NCI-H82 treated with DMSO at 0.1 percent for 48 hours (cell line): ENCODE data around the gene AGAP1.
"Not testable (repeated sequence)": the region's sequence is repeated elsewhere in the genome, so short reads cannot be mapped to it uniquely, and the experiment has no call there.

Source experiments
- DNase-seq: peaks from one replicate; lab custom pipeline; 2025; ENCODE audit not compliant: unreplicated experiment; lab: John Stamatoyannopoulos, UW

Gene AGAP1

DNA sequence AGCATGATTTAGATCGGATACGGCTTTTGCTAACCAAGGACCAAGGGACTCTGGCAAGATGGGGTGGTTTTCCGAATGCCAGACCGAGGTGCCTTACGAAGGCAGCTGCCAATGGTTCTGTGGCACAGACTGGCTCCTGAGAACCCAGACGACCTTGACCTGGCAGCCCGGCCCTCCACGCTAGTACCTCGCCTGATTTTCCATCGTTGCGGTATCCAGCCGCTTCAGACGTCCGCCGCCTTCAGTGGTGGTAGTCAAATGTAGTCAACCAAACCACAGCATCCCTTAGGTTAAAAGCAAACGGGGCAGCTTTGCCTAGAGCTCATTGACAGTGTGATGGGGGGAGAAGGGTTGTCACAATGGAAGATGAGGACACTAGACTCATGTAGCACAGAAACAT is 631.7 kb downstream of the AGAP1 start:
- DNase-seq, result no peak

DNA sequence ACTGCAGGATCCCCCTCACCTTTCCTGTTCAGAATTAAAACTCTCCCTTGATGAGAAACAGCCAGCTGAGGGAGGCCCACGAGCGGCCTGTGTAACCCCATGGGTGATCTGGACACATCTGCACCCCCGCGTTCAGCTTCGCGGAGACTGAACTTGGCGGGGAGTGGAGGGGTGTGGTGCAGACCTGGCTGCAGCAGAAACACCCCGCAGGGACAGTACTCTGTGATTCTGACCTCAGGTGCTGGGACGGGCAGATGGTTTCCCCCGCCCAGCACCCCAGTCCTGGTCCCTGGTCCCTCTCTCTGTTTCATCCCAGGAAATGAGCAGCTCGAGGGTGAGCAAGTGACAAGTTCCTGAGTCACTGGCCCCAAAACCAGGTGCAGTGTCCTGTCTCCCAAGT is 633.2 kb downstream of the AGAP1 start:
- no peak for DNase-seq

DNA sequence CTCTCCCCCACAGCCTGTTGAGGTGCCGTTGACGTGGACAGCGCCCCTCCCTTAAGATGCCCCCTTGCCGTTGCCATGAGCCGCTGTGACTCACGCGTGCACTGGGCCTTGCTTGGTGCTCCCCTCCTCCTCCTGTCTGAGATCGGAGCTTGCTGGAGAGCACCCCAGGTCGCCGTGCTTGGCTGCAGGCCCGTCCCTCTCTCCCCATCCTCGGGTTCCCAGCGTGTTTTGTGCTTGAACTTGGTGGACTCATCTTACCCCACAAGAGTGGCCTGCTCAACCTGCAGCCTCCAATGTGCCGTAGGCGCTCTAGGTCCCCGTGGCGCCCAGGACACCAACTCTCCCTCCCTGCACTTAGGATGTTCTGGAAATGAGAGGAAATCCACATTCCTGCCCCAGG is 634.5 kb downstream of the AGAP1 start:
- DNase-seq, result no peak

DNA sequence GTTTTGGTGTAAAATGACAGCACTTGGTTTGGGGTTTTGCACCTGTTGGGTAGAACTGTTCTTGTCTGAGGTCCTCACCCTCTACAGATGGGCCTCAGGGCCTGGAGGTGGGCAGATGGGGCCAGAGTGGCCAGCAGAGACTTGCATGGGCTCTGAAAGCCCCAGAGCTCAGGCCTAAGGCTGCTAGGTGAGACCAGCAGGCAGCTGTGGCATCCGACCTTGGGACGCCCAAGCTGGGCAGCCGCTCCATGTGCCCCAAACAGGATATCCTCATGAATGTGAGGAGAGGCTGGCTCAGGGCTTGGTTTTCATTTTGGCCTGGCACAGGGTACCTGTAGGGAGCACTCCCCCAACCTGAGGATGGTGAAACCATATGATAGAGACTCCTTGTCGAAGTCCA is 636.1 kb downstream of the AGAP1 start:
- no peak for DNase-seq

DNA sequence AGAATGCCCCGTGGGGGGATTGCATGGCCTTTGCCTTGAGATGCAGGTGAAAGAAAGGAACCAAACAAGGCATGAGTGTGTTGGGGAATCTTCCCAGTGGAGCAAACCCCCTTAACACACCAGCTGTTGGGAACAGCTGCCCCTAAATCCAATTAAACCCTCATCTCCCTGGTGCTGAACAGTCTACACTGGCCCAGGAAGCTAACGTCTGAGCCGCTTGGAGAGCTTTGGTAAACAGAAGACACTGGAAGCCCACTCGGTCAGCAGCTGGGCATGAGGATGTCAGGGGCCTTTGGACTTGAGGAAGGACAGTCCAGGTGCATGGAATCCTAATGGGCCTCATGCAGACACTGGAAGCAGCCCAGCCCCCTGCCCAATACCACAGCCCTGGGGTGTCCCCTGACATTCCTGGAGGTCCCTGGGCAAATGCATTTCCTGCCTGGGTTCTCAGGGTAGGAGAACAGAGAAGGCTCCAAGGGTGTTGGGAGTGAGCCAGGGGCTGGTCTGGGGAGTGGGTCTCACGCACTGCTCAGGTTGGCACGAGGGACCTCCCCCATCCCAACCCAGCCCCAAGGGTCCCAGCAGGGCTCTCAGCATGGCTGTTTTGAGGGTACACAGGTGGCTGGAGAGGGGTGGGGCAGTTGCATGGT is 636.6 kb downstream of the AGAP1 start:
- peak; percentile 22 for DNase-seq

DNA sequence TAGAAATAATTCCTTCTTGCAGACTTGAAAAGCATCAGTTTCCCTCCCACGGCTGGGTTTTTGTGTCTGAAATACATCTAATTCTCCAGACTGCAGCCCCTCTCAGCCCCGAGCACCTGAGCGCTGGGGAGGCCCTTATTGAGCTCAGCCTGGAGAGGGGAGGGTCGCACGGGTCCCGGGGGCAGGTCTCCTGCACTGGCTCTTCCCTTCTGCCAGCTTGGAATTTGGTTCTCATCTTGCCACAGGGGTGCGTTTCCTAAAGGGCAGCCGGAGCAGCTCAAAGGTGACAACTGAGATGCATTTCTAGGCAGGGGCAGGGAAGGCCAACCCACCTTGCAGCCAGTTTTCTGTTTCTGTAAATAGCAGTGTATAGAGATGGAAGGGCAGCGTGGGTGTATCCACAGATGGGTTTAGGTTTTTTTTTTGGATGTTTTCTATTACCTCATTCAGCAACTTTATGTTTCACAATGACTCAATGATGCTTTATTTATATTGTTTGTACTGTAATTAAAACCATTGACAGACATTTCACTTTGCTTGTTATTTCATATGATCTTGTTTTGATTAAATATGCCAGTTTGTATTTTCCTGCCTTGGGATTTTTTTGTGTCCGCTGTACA is 637.3 kb downstream of the AGAP1 start:
- DNase-seq, result no peak

DNA sequence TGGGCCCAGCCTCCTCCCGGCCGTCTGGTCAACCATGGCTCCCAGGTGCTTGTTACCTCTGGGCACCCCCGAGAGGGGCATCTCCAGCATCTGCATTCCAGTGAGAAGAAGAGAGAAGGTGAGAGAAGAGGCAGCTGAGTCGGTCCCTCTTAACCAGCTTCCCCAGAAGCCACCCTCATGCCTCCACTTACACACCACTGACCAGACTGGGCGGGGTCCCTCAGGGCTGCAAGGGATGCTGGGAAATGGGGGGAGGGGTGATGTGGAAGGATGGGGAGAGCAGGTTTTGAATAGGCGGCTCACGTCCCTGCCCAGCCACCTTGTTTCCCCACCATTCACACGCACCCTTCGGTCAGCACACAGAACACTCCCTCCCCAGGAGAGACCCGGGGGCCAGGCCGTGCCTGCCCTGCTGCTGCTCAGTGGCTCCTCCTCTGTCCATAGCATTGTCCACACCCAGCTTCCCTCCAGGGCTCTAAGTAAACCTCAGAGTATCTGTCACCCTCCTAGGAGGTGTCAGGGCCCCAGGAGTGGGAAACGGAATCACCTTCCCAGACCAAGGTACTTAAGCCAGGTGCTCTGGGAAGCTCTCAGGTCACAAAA is 639.7 kb downstream of the AGAP1 start:
- DNase-seq, result no peak

DNA sequence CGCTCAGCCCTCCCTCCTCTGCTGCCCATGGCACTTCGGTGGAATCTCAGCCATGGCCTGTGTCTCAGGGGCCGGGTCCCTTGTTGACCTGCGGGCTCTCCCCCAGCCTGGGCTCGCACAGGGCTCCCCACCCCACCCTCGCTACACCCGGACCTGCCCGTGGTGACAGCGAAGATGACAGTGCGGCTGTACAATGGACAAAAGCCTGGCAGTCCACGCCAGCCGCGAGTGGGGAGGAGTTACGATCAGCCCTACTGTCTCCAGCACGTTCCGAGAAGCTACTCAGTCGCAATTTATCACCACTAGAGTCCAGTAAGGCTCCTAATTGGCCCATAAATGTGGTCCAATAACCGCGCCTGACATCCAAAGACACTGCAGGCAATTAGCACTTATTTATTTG is 642.7 kb downstream of the AGAP1 start:
- DNase-seq, result no peak

DNA sequence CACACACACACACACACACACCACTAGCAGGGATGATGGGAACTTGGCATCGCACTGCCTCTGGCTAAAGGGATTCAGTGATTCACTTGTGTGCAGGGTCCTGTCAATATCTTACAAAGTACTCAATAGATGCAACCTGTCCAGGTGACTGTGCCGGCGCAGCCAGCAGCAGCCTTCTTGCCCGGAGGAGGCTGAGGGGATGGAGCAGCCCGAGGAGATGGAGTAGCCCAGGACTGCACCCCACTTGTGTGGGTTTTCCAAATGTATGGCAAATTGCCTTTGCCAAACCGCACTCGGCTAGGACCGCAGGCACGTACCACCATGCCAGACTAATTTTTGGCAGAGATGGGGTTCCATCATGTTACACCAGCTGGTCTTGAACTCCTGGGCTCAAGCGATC is 643.2 kb downstream of the AGAP1 start:
- no peak for DNase-seq

DNA sequence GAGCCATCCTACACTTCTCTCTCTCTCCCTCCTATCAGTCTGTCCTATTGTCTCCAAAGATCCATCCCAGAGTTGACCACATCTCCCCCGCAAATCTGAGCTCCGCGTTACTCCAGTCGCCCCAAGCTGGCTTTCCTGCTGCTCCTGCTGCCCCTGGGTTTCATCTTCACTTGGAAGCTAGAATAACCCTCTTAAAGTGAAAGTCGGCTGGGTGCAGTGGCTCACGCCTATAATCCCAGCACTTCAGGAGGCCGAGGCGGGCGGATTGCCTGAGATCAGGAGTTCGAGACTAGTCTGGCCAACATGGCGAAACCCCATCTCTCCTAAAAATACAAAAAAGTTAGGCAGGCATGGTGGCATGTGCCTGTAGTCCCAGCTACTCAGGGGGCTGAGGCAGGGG is 647.8 kb downstream of the AGAP1 start:
- not testable (repeated sequence) for DNase-seq

DNA sequence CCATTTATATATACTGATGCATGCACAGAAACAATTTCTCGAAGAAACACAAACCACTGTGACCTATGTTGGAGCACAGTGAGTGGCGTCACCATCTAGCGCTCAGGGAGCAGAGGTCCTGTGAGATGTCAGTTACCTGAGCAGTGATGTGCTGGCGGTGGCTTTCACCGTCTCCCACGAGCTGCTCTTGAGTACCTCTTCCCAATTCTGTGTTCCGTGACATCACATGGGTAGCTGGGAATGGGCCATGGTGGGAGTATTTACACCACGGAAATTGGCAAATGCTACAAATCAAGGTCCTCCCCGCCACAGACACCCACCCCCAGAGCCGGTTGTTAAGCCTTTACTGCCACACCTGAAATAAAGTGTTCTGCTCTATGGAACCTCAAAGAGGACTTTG is 650.0 kb downstream of the AGAP1 start:
- DNase-seq, result no peak

DNA sequence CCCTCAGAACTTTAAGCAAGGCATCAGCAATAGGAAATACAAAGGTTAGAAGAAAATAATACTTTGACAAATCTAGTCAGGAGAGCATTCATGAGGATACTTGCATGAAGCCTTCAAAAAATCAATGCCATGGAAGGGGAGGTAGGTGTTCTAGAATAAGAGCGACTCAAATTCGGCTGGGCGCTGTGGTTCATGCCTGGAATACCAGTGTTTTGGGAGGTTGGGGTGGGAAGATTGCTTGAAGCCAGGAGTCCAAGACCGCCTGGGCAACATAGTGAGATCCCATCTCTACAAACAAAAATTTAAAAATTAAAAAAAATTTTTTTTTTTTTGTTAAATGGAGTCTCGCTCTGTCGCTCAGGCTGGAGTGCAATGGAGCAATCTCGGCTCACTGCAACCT is 652.6 kb downstream of the AGAP1 start:
- DNase-seq, result no peak

DNA sequence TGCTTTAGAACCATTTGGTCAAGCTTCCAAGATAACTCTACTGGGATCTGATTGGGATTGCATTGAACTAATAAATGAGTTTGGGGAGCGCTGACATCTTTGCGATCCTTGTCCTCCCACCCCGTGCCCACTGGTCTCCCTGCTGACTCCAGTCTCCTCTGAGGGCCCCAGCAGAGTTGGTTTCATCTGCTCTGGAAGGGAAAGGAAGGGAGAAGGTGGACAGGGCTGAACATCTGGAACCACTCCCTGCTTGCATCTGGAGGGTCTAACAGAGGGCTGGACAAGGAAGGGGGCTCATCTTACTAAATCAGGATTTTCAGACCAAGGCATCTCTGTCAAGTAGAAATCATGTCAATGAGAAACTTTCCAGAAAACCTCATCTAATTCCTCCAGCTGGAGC is 661.6 kb downstream of the AGAP1 start:
- no peak for DNase-seq

DNA sequence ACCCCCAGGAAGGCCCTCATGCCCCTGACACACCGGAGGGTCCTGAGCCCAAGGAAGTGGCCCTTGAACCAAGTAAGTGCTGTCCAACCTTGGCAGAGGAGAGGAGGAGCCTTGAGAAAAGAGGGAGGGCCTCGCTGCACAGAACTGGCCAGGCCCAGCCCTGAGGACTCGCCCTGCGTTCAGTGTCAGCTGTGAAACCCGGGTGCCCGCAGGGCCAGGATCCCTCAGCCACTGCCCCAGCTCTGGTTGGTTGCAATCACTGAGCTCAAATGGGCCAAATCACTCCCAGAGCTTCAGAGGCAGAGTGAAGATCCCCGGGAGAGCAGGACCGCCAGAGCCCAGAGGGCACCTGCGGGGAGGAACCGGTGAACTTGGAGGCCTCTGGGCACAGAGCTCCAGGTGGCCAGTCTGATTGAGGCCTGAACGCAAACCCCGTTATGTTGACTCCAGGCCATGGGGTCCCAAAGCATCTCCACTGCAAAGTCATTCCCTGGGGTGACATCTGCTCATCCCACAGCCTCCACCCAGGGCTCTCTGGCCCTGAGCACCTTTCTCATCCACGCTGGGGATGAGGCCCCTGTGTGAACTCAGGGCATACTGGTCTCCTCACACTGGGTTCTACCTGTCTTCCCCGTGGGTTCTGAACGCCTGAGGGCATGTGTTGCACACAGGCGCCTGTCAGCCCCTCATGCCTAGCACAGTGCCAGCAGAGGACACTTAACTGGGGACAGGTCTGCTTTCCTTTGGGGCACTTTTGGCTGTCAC is 662.4 kb downstream of the AGAP1 start:
- DNase-seq, result no peak

DNA sequence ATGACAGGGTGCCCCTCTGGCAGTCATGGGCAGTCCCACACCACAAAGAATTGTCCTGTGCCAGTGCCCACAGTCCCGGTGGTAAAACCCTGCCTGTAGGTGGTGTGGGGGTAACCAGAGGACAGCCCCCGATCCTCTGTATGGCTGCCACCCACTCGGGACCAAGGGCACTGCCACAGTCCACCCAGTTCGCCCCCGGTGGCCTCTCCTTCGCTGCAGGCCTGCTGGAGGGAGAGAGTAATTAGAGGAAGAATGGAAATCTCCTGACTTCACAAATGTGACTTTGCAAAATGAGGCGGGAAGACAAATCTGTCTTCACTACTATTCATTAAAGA is 663.0 kb downstream of the AGAP1 start:
- no peak for DNase-seq

DNA sequence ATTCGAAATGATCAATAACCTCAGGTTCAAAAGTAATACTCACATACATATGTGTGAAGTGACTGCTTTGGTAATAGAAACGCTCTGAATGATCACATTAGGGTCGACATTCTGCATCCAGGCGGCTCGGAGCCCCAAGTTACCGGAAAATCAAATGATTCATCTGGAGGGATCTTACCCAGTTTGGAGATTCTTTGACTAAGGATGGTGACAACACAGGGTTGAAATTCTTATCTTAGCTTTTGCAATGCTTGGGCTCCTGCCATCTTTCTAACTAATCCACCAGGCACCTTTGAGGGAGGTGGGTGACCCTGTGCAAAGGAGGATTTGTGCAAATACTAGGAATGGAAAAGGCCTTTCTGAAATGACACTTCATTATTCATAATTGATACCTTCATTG is 663.5 kb downstream of the AGAP1 start:
- DNase-seq, result no peak

DNA sequence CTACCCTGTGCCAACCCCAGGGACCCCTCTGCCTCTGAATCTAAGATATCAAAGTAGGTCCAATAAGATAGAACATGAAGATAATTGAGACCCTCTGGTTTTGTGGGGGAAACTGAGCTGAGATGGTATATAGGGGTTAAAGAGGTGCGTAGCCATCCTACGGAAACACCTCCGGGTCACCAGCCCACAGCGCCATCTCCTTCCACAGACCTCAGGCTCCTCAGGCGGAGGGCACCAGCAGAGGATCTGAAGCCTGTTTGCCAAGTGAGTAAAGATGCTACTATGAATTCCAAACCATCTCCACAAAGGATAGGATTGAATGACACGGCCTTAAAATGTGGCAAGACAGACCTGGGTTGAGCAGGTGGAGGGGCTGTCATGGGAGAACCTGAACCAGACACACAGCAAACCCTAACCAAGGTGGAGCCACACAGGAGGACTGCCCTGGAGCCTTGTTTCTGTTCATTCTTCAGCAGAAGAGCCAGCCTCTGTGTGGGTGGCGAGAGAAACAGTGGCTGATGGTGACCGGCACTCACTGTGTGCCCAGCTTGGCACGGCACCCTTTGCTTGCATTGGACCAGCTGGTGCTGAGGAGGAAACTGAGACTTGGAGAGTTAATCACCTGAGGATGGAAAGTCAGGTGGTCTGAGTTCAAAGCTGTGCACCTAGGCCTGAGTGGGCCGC is 664.1 kb downstream of the AGAP1 start:
- no peak for DNase-seq

DNA sequence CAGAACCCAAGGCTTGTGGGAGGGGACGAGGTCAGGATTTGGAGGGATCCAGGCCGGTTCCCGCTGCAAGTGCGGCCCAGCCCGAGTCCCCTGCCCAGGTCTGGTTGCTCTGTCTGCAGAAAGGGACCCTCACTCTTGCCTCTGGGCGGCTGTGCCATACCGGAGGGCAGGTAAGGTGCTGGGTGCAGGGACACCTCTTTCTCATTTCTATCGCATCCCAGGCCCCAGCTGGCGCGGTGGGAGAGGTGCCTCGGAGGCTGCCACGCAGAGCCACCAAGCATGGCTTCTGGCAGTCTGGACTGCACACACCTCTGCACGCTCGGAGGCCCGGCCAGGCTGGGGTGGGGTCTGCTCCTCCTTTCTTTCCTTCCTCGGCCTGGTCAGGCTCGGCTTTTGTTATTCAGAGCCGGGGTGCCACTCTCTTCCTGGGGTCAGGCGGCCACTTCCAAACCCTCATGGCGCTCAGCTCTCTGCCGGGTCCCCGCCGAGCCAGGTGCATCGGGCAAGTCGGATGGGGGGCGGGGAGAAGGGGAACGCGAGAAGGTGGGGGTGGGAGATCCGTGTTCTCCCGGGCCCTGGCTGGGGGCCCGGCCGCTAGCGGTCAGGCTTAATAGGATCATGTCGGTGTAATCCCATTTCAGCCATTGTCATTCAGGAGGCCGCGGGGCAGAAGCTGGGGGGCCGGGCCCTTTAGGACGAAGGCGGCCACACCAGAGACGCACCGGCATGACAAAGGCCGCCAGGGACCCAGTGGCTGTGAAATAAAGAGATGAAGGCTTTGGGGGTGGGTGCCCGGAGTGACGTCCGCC is 665.3 kb downstream of the AGAP1 start:
- no peak for DNase-seq

DNA sequence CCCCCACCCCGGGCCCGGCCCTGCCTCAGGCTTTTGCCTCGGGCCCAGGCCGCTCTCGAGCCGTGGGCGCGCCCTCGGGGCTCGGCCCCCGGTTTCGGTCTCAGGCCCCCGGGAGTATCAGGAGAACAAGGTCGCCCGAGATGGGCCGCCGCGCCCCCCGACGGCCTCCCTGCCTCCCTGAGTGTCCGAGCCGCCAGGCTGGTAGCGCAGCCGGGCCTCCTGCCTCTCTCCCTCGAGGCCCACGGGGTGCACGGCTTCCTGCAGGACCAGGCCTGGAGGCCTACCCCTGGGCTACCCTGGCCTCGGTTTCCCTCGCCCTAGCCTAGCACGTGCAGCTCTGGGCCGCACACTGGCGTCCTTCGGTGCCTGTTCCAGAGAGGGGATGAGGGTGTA is 665.9 kb downstream of the AGAP1 start:
- DNase-seq, result no peak

DNA sequence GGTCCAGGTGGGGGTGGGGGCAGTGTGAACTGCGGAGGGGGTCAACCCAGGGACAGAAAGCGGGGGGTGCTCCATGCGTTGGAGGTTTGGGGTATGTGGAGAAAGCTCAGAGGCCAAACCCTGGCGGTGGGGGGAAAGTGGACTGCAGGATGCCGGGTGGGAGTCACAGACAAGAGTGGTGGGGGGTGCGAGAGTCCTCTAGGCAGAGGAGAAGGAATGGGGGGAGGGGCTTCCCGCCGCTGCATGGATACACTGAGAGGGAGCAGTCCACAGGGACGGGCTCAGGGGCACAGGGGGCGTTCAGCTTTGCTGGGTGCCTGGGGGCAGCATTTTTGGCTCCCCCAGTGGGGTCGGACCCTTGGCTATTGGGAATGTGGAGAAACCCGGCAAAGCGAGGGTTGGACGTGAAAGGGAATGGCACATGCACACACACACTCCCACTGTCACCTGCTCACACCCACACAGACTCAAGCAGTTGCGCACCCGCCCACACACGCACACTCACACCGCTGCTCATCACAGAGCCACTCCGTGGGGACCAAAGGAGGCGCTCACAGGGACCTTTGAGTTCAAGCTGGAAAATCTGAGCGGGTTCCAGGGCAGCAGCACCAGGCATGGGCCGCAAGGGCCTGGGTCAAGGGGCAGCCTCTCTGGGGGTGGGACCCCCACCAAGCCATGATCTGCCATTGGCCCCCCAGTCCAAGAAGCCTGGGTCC is 666.7 kb downstream of the AGAP1 start:
- no peak for DNase-seq
